Gastrocnemius medialis (tissue), 4 donors: Measurements from ENCODE around the gene ADGRG1. TPM values are rescaled to one million over a fixed set of nuclear protein-coding genes. Genes with fewer than 3 reads are reported as not detected.
"Not testable (repeated sequence)": the region's sequence is repeated elsewhere in the genome, so short reads cannot be mapped to it uniquely, and the experiment has no call there.

Experiments
- ATAC-seq, 2 donors: fragments of 150-250 bp; one replicate each; pipeline ENCODE4 v1.9.1; 2016
- DNase-seq, 2 donors: peaks; one replicate each; pipeline ENCODE4 v3.0.0-alpha.2; 2019
- H3K27ac ChIP-seq, 4 donors: fragments of 200-600 bp; sonication (generic); 1 replicate in 1 of 4; 2 replicates in 3 of 4; pipeline ENCODE4 v1.5.1; 2016 to 2018; ENCODE audit warnings: mild to moderate bottlenecking in 2 of 4, moderate library complexity in 1 of 4
- H3K27me3 ChIP-seq, 3 donors: fragments of 200-600 bp; sonication (generic) in 2 of 3; 1 replicate in 1 of 3; 2 replicates in 2 of 3; pipeline versions ENCODE4 v1.5.1 to v1.6.0; 2016 to 2019; ENCODE audit warnings: mild to moderate bottlenecking in 1 of 3, moderate library complexity in 1 of 3
- H3K36me3 ChIP-seq, 2 donors: fragments of 200-600 bp; sonication (generic) in 1 of 2; one replicate each; pipeline ENCODE4 v1.5.1; 2017 to 2018
- H3K4me1 ChIP-seq, 2 donors: fragments of 200-600 bp; sonication (generic) in 1 of 2; one replicate each; pipeline ENCODE4 v1.5.1; 2016 to 2017; ENCODE audit warnings: mild to moderate bottlenecking in 2 of 2
- H3K4me3 ChIP-seq, 4 donors: fragments of 200-600 bp; sonication (generic) in 3 of 4; 1 replicate in 1 of 4; 2 replicates in 3 of 4; pipeline ENCODE4 v1.5.1; 2016 to 2019; ENCODE audit warnings: mild to moderate bottlenecking in 2 of 4
- H3K9me3 ChIP-seq, 3 donors: fragments of 200-600 bp; sonication (generic) in 2 of 3; 1 replicate in 1 of 3; 2 replicates in 2 of 3; pipeline ENCODE4 v1.5.1; 2016 to 2019
- POLR2A ChIP-seq, 2 donors: fragments of 450-650 bp; IDR thresholded peaks; one replicate each; pipeline ENCODE4 v1.6.1; 2017; ENCODE audit warnings: antibody characterized with exemption in 2 of 2, mild to moderate bottlenecking in 2 of 2, moderate library complexity in 2 of 2
- in situ Hi-C, 4 donors: fragments of 200-750 bp; cut with MboI; loops; one replicate each; pipeline versions ENCODE4 v1.15.0 to v1.8.0; 2017; ENCODE audit warnings: low sequenced_read_pairs in 4 of 4
- intact Hi-C: fragments of 100-400 bp; cut with DNase I; formaldehyde crosslinking; loops from one replicate; pipeline ENCODE4 v1.15.1; 2023; ENCODE audit warnings: low total_unique reads
- total RNA-seq, 4 donors: library from RNA; depleted of rRNA; stranded (reverse); fragments of >200 nt; gene quantifications; one replicate each; pipeline versions ENCODE4 v1.1.0 to v1.2.3, GENCODE V29; 2016
- TF ChIP-seq, protein P1 (sequence below), 5 experiments: fragments of 450-650 bp in 3 of 5; fragments of 200-600 bp in 2 of 5; sonication (generic) in 2 of 5; IDR thresholded peaks in 4 of 5; conservative IDR thresholded peaks in 1 of 5; 1 replicate in 4 of 5; 2 replicates in 1 of 5; pipeline ENCODE4 v1.5.1; 2016 to 2019; ENCODE audit warnings: antibody characterized with exemption in 5 of 5, mild to moderate bottlenecking in 3 of 5, moderate library complexity in 3 of 5

ADGRG1 gene
- total RNA-seq, 4 donors from 2014 or later, result 9.8 to 14.6 (median 13.3) TPM

DNA sequence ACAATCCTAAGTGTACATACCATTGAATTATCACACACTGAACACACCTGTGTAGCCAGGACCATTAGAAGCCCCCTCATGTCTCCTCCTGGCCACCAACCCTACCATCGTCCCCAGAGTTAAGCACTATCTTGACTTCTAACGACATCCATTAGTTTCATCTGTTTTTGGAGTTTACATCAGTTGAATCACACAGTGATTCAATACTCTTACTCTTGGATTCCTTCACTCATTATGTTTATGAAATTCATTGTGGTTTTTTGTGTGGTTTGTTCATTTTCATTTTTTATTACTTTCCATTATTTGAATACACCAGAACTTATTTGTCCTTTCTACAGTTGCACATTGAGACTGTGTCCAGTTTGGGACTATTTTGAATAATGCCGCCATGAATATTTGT is 79.7 kb downstream of the ADGRG1 start:
- Histone ChIP-seq H3K4me3 (no peak overlapping the region), H3K27me3 (no peaks in the 10 kb centered on the region), H3K4me1 (no peaks in the 10 kb centered on the region), H3K9me3 (no peaks in the 10 kb centered on the region), H3K36me3 (no peaks in the 10 kb centered on the region), H3K27ac (no peak overlapping the region)
- TF ChIP-seq, protein P1, sequence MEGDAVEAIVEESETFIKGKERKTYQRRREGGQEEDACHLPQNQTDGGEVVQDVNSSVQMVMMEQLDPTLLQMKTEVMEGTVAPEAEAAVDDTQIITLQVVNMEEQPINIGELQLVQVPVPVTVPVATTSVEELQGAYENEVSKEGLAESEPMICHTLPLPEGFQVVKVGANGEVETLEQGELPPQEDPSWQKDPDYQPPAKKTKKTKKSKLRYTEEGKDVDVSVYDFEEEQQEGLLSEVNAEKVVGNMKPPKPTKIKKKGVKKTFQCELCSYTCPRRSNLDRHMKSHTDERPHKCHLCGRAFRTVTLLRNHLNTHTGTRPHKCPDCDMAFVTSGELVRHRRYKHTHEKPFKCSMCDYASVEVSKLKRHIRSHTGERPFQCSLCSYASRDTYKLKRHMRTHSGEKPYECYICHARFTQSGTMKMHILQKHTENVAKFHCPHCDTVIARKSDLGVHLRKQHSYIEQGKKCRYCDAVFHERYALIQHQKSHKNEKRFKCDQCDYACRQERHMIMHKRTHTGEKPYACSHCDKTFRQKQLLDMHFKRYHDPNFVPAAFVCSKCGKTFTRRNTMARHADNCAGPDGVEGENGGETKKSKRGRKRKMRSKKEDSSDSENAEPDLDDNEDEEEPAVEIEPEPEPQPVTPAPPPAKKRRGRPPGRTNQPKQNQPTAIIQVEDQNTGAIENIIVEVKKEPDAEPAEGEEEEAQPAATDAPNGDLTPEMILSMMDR (IDR thresholded peaks at IDR 0.05 in 4 of 5, conservative IDR thresholded peaks at IDR 0.05 in 1 of 5), result no peak
- no peak for TF ChIP-seq POLR2A (IDR thresholded peaks at IDR 0.05)
- in situ Hi-C loops, result no loop called here
- intact Hi-C loops, result no loop called here
- no peak for DNase-seq
- no peak for ATAC-seq

DNA sequence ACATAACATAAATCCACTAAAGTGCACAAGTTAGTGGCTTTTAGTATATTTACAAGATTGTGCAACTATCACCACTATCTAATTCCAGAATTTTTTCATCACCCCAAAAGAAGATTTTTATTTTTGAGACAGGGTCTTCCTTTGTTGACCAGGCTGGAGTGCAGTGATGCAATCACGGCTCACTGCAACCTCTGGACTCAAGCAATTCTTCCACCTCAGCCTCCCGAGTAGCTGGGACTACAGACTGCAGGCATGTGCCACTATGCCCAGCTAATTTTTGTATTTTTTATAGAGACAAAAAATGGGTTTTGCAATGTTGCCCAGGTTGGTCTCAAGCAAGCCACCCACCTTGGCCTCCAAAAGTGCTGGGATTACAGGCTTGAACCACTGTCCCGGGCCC is 81.2 kb downstream of the ADGRG1 start:
- Histone ChIP-seq H3K36me3 (no peaks in the 10 kb centered on the region), H3K4me3 (no peak overlapping the region), H3K27me3 (no peaks in the 10 kb centered on the region), H3K4me1 (no peaks in the 10 kb centered on the region), H3K9me3 (no peaks in the 10 kb centered on the region), H3K27ac (no peak overlapping the region)
- DNase-seq (no peak), ATAC-seq (no peak)
- no peak for TF ChIP-seq POLR2A (IDR thresholded peaks at IDR 0.05)
- TF ChIP-seq, protein P1 (IDR thresholded peaks at IDR 0.05 in 4 of 5, conservative IDR thresholded peaks at IDR 0.05 in 1 of 5), result no peak
- in situ Hi-C loops, result no loop called here
- intact Hi-C loops, result no loop called here

- H3K4me3 ChIP-seq, result no peak overlapping the region
- intact Hi-C loops, result no loop called here
- no peaks in the 10 kb centered on the region for H3K4me1 ChIP-seq
- no peaks in the 10 kb centered on the region for H3K9me3 ChIP-seq
- H3K27me3 ChIP-seq, result no peaks in the 10 kb centered on the region
- DNase-seq (no peak), ATAC-seq (no peak)
- TF ChIP-seq, protein P1 (IDR thresholded peaks at IDR 0.05 in 4 of 5, conservative IDR thresholded peaks at IDR 0.05 in 1 of 5), result no peak
- TF ChIP-seq POLR2A (IDR thresholded peaks at IDR 0.05), result no peak
- in situ Hi-C loops, result no loop called here
- no peak overlapping the region for H3K27ac ChIP-seq
- no peaks in the 10 kb centered on the region for H3K36me3 ChIP-seq
Measured at GRCh38 chr16:57711346-57711745, 82.9 kb downstream of the ADGRG1 start.

DNA sequence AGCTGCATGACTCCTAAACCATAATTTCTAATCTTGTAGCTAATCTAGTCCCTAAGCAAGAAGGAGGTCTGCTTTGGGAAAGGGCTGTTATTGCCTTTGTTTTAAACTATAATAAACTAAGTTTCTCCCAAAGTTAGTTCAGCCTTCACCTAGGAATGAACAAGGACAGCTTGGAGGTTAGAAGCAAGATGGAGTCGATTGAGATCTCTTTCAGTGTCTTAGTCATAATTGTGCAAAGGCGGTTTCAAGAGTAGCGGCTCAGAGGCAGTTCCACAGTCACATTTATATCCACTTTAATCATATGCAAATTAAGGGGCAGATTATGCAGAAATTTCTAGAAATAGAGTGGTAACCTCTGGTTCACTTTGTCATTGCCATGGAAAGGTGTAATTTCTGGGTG is 83.6 kb downstream of the ADGRG1 start:
- no peaks in the 10 kb centered on the region for H3K9me3 ChIP-seq
- TF ChIP-seq POLR2A (IDR thresholded peaks at IDR 0.05), result no peak
- TF ChIP-seq, protein P1 (IDR thresholded peaks at IDR 0.05 in 4 of 5, conservative IDR thresholded peaks at IDR 0.05 in 1 of 5), result no peak
- intact Hi-C loops, result no loop called here
- in situ Hi-C loops, result no loop called here
- H3K27ac ChIP-seq, result no peak overlapping the region
- H3K27me3 ChIP-seq, result no peaks in the 10 kb centered on the region
- no peaks in the 10 kb centered on the region for H3K4me1 ChIP-seq
- no peaks in the 10 kb centered on the region for H3K36me3 ChIP-seq
- DNase-seq (no peak), ATAC-seq (no peak)
- H3K4me3 ChIP-seq, result no peak overlapping the region

GRCh38 chr16:57712569-57712968 is 84.1 kb downstream of the ADGRG1 start:
- H3K36me3 ChIP-seq, H3K9me3 ChIP-seq, H3K27ac ChIP-seq, H3K4me3 ChIP-seq, H3K4me1 ChIP-seq, DNase-seq, in situ Hi-C loops, ATAC-seq, intact Hi-C loops, H3K27me3 ChIP-seq: not testable (repeated sequence)
